ENCODE results near the gene SAPCD1. TPM values are rescaled to one million over a fixed set of nuclear protein-coding genes. Genes with fewer than 3 reads are reported as not detected.

SAPCD1 gene
- total and polyA plus RNA-seq, 4 donors = 1.3 to 6.3 (median 3.1) TPM

- ATAC-seq (ENCODE audit: insufficient read depth, low FRiP score) (no peak), DNase-seq (no peak)
- Histone ChIP-seq H3K27me3 (ENCODE audit: control insufficient read depth in 3 of 3, insufficient read depth in 3 of 3, low read length in 2 of 3) (no peaks in the 10 kb centered on the region), H3K27ac (ENCODE audit: low read depth in 1 of 2, low read length in 1 of 2) (peak overlapping the region in 1 of 2 donors; percentile 23), H3K4me3 (no peak overlapping the region), H3K9me3 (ENCODE audit: control insufficient read depth in 4 of 4, insufficient read depth in 3 of 4, low read length in 3 of 4) (no peaks in the 10 kb centered on the region), H3K36me3 (ENCODE audit: control insufficient read depth in 4 of 4, insufficient read depth in 4 of 4, low read length in 4 of 4) (no peaks in the 10 kb centered on the region), H3K4me1 (ENCODE audit: control insufficient read depth in 5 of 5, insufficient read depth in 5 of 5, low read length in 5 of 5) (peaks cover 0 to 25% (median 0%) of the 10 kb centered on the region in 5 donors), H3K9ac (ENCODE audit: insufficient read depth in 1 of 2, low read length in 2 of 2) (no peak overlapping the region)
- 91% methylated on average over 6 of the region's 6 CpGs for WGBS, 2 donors
- no peak for TF ChIP-seq CTCF (IDR thresholded peaks at IDR 0.05; ENCODE audit: control extremely low read depth, extremely low read depth)
Measured at GRCh38 chr6:31719001-31719400, 43.5 kb upstream of the SAPCD1 start.

- WGBS, 2 donors = 86 to 87% methylated on average over 5 of the region's 5 CpGs
- H3K9me3 ChIP-seq (ENCODE audit: control insufficient read depth in 4 of 4, insufficient read depth in 3 of 4, low read length in 3 of 4) = no peaks in the 10 kb centered on the region
- no peak overlapping the region for H3K27ac ChIP-seq (ENCODE audit: low read depth in 1 of 2, low read length in 1 of 2)
- H3K36me3 ChIP-seq (ENCODE audit: control insufficient read depth in 4 of 4, insufficient read depth in 4 of 4, low read length in 4 of 4) = no peaks in the 10 kb centered on the region
- H3K9ac ChIP-seq (ENCODE audit: insufficient read depth in 1 of 2, low read length in 2 of 2) = no peak overlapping the region
- H3K27me3 ChIP-seq (ENCODE audit: control insufficient read depth in 3 of 3, insufficient read depth in 3 of 3, low read length in 2 of 3) = no peaks in the 10 kb centered on the region
- DNase-seq (no peak), ATAC-seq (ENCODE audit: insufficient read depth, low FRiP score) (no peak)
- H3K4me1 ChIP-seq (ENCODE audit: control insufficient read depth in 5 of 5, insufficient read depth in 5 of 5, low read length in 5 of 5) = peaks cover 0 to 20% (median 0%) of the 10 kb centered on the region in 5 donors
- H3K4me3 ChIP-seq = no peak overlapping the region
- TF ChIP-seq CTCF (IDR thresholded peaks at IDR 0.05; ENCODE audit: control extremely low read depth, extremely low read depth) = no peak
Measured at GRCh38 chr6:31720196-31720770, 42.2 kb upstream of the SAPCD1 start.

GRCh38 chr6:31721351-31722020, 41.0 kb upstream of the SAPCD1 start, which contains the start of gene LY6G6C:
Gene LY6G6C, minus strand, starts transcription at chr6:31721746. Its CDS starts 67 bp downstream, at chr6:31721679.
- H3K4me1 ChIP-seq (ENCODE audit: control insufficient read depth in 5 of 5, insufficient read depth in 5 of 5, low read length in 5 of 5) = peaks cover 0 to 17% (median 0%) of the 10 kb centered on the region in 5 donors
- no peak within 1 kb of the TSS for H3K9ac ChIP-seq (ENCODE audit: insufficient read depth in 1 of 2, low read length in 2 of 2)
- H3K27me3 ChIP-seq (ENCODE audit: control insufficient read depth in 3 of 3, insufficient read depth in 3 of 3, low read length in 2 of 3) = no peaks in the 10 kb centered on the region
- H3K27ac ChIP-seq (ENCODE audit: low read depth in 1 of 2, low read length in 1 of 2) = no peak within 1 kb of the TSS
- H3K36me3 ChIP-seq (ENCODE audit: control insufficient read depth in 4 of 4, insufficient read depth in 4 of 4, low read length in 4 of 4) = peaks cover 0 to 9% (median 6%) of the 10 kb centered on the region in 4 donors
- WGBS, 2 donors = 93 to 94% methylated on average over 4 of the region's 4 CpGs
- DNase-seq (no peak), ATAC-seq (ENCODE audit: insufficient read depth, low FRiP score) (no peak)
- no peaks in the 10 kb centered on the region for H3K9me3 ChIP-seq (ENCODE audit: control insufficient read depth in 4 of 4, insufficient read depth in 3 of 4, low read length in 3 of 4)
- no peak within 1 kb of the TSS for H3K4me3 ChIP-seq
- no peak for TF ChIP-seq CTCF (IDR thresholded peaks at IDR 0.05; ENCODE audit: control extremely low read depth, extremely low read depth)

Measured in lung (tissue), 12 donors.